Uterus (tissue), 2 donors: ENCODE results near the gene ARMC2.

Experiments
- POLR2A ChIP-seq, 2 donors: fragments of 450-650 bp; IDR thresholded peaks; one replicate each; pipeline ENCODE4 v1.6.1; 2016; ENCODE audit warnings: antibody characterized with exemption in 2 of 2, mild to moderate bottlenecking in 1 of 2, moderate library complexity in 1 of 2
- TF ChIP-seq, protein P1 (sequence below), 4 experiments: fragments of 200-600 bp in 2 of 4; fragments of 450-650 bp in 2 of 4; sonication (generic) in 2 of 4; IDR thresholded peaks; one replicate each; pipeline ENCODE4 v1.5.1; 2016 to 2019; ENCODE audit warnings: antibody characterized with exemption in 4 of 4, mild to moderate bottlenecking in 2 of 4, moderate library complexity in 1 of 4

DNA sequence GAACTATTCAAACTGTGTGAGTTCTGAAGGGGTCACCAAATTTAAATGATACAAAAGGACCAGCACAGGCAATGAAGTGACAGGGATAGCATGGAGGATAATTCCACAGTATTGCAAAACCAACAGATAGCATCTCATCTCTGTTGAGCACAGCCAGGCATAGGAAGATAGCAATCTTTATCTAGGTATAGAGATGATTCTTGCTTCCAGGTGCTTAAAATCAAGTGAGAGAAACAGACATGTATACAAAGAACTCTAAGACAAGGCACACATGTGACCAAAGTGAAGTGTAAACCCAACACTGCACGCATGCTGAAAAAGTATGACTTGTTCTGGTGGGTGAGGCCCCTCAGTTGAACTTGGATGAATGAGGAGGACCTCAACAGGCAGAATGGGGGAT, 48.4 kb upstream of the ARMC2 start:
- TF ChIP-seq, protein P1, sequence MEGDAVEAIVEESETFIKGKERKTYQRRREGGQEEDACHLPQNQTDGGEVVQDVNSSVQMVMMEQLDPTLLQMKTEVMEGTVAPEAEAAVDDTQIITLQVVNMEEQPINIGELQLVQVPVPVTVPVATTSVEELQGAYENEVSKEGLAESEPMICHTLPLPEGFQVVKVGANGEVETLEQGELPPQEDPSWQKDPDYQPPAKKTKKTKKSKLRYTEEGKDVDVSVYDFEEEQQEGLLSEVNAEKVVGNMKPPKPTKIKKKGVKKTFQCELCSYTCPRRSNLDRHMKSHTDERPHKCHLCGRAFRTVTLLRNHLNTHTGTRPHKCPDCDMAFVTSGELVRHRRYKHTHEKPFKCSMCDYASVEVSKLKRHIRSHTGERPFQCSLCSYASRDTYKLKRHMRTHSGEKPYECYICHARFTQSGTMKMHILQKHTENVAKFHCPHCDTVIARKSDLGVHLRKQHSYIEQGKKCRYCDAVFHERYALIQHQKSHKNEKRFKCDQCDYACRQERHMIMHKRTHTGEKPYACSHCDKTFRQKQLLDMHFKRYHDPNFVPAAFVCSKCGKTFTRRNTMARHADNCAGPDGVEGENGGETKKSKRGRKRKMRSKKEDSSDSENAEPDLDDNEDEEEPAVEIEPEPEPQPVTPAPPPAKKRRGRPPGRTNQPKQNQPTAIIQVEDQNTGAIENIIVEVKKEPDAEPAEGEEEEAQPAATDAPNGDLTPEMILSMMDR (IDR thresholded peaks at IDR 0.05) = no peak
- TF ChIP-seq POLR2A (IDR thresholded peaks at IDR 0.05) = no peak
